ENCODE measurements around the gene ZFYVE26.

ZFYVE26 gene

DNA sequence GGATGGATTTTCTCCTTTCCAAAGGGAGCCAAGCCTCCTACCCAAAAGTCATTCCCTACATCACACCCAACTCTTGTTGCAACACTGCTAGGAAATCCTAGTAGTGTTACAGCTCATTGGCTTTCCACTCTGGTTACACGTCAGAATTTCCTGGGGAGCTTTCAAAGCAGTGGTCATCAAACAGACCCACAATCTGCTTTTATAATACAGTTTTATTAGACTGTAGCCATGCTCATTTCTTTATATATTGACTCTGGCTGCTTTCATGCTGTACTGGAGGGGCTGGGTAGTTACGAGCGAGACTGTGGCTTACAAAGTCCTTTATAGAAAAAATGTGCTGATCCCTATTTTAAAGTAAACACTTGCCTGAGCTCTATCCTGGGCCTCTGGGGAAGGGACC is 34.3 kb downstream of the ZFYVE26 start:
- TF ChIP-seq, protein P1, sequence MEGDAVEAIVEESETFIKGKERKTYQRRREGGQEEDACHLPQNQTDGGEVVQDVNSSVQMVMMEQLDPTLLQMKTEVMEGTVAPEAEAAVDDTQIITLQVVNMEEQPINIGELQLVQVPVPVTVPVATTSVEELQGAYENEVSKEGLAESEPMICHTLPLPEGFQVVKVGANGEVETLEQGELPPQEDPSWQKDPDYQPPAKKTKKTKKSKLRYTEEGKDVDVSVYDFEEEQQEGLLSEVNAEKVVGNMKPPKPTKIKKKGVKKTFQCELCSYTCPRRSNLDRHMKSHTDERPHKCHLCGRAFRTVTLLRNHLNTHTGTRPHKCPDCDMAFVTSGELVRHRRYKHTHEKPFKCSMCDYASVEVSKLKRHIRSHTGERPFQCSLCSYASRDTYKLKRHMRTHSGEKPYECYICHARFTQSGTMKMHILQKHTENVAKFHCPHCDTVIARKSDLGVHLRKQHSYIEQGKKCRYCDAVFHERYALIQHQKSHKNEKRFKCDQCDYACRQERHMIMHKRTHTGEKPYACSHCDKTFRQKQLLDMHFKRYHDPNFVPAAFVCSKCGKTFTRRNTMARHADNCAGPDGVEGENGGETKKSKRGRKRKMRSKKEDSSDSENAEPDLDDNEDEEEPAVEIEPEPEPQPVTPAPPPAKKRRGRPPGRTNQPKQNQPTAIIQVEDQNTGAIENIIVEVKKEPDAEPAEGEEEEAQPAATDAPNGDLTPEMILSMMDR (IDR thresholded peaks at IDR 0.05; ENCODE audit: low read depth, low read length, missing control alignments), result no peak
- no peak for DNase-seq
- Histone ChIP-seq H3K4me3 (ENCODE audit: low read depth, low read length) (no peak overlapping the region), H3K36me3 (replicated peaks) (peaks cover 58% of the 10 kb centered on the region), H3K27me3 (replicated peaks) (no peaks in the 10 kb centered on the region), H3K27ac (no peak overlapping the region)
- in situ Hi-C loops (cut with HindIII; ENCODE audit: low pct_ligation_motif_present, low sequenced_read_pairs), result no loop called here

DNA sequence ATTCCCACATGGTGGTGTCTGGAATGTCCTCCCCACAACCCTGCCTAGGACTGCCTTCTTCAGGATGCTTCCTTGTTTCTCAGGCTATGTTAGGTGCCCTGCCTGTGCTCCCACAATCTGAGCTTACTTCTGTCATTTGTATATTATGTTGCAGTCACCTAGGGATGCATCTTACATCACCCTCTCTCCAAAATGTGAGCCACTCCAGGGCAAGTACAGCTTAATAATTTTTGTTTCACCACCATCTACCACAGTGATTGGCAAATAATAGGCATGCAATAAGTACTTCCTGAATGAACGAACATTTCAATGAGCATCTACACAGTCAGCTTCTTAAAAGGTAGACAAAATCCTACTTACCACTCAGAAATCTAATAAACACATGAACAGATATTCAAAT is 37.6 kb downstream of the ZFYVE26 start:
- TF ChIP-seq, protein P1 (IDR thresholded peaks at IDR 0.05; ENCODE audit: low read depth, low read length, missing control alignments), result no peak
- H3K4me3 ChIP-seq (ENCODE audit: low read depth, low read length), result no peak overlapping the region
- peaks cover 55% of the 10 kb centered on the region for H3K36me3 ChIP-seq (replicated peaks)
- H3K27ac ChIP-seq, result no peak overlapping the region
- no peaks in the 10 kb centered on the region for H3K27me3 ChIP-seq (replicated peaks)
- in situ Hi-C loops (cut with HindIII; ENCODE audit: low pct_ligation_motif_present, low sequenced_read_pairs), result no loop called here
- no peak for DNase-seq

DNA sequence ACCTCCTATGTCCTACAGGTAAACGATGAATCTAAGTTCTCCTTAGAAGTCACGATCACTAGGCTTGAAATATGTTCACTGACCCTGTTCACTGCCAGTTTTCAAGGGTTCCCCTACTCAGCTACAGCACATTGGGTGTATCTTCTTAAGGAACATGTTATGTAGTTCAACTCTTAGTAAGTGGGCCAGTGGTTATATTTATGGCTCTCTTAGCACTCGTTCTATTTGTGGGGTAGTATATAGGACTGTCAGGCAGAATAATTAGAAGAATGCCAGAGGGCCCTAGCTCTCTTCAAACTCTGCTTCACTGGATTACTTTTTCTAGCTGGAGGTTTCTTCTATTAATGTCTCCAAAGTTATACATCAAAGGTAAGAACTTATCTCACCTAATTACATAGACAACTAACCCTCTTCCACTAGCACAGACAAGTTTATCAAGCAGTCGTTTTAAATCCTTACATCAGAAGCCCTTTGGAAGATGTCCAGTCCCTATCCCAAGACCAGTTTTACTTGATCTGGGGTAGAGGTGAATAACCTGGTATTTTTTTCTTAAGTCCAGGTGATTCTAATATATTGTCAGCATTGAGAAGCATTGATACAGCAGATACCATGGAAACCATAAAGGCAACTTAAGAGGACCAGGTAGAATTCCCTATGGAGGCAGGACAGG is 39.6 kb downstream of the ZFYVE26 start:
- TF ChIP-seq, protein P1 (IDR thresholded peaks at IDR 0.05; ENCODE audit: low read depth, low read length, missing control alignments), result no peak
- Histone ChIP-seq H3K27ac (no peak overlapping the region), H3K36me3 (replicated peaks) (peaks cover 55% of the 10 kb centered on the region), H3K27me3 (replicated peaks) (no peaks in the 10 kb centered on the region), H3K4me3 (ENCODE audit: low read depth, low read length) (no peak overlapping the region)
- DNase-seq, result no peak
- in situ Hi-C loops (cut with HindIII; ENCODE audit: low pct_ligation_motif_present, low sequenced_read_pairs), result no loop called here

DNA sequence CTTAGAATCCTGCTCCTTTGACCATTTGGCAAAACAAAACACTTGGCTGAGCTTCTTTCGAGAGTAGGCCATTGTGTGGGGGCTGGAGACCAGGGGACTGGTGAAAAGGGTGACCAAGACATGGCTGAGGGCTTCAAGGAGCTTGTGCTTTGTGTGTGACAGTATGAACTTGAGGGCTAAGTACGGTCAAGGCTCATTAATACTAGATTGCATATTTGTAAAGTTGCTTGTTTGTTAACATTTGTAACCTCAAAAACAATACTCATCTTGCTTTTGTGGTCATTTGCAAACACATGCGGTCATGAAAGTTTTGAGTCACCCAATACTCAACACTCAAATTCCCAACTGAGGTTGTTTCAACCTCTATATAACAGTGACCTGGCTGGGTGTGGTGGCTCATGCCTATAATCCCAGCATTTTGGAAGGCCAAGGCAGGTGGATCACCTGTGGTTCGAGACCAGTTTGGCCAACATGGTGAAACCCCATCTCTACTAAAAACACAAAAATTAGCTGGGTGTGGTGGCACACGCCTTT is 42.5 kb downstream of the ZFYVE26 start:
- TF ChIP-seq, protein P1 (IDR thresholded peaks at IDR 0.05; ENCODE audit: low read depth, low read length, missing control alignments), result no peak
- in situ Hi-C loops (cut with HindIII; ENCODE audit: low pct_ligation_motif_present, low sequenced_read_pairs), result no loop called here

DNA sequence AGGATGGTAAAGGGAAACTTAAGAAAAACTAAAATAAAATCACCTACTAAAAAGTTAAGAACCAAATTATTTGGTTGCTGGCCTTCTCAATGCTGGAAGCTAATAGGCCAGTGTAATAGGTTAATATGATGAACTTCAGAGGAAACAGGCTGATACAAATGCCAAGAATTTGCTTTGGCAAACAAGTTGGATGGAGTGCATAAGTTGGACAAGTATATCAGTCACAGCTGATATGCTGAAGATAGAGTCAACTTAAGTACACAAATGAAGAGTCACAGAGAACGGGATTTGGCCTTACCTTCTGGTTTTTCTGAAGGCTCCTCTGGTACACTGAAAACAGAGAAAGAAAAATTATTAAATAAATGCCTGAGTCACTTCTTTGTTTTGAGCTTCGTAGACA is 48.2 kb downstream of the ZFYVE26 start:
- TF ChIP-seq, protein P1 (IDR thresholded peaks at IDR 0.05; ENCODE audit: low read depth, low read length, missing control alignments), result no peak
- Histone ChIP-seq H3K27ac (no peak overlapping the region), H3K36me3 (replicated peaks) (peaks cover 68% of the 10 kb centered on the region), H3K27me3 (replicated peaks) (no peaks in the 10 kb centered on the region), H3K4me3 (ENCODE audit: low read depth, low read length) (no peak overlapping the region)
- DNase-seq, result no peak
- in situ Hi-C loops (cut with HindIII; ENCODE audit: low pct_ligation_motif_present, low sequenced_read_pairs), result no loop called here

More for the DNA sequence above, 42.5 kb downstream of the ZFYVE26 start:
- H3K4me3 ChIP-seq (ENCODE audit: low read depth, low read length), result no peak overlapping the region
- no peak for DNase-seq
- no peaks in the 10 kb centered on the region for H3K27me3 ChIP-seq (replicated peaks)
- H3K36me3 ChIP-seq (replicated peaks), result peaks cover 68% of the 10 kb centered on the region
- no peak overlapping the region for H3K27ac ChIP-seq
